OCI-LY1 (cell line): ENCODE measurements around the gene ADAT1.

Experiments used
- H2AFZ ChIP-seq: fragments of 200-600 bp; sonication (generic), shearing (Covaris generic); 2 replicates; pipeline ENCODE4 v1.6.0; 2014; ENCODE audit warnings: antibody characterized with exemption, mild to moderate bottlenecking, low read length
- H3F3A ChIP-seq: fragments of 200-600 bp; sonication (generic), shearing (Covaris generic); 2 replicates; pipeline ENCODE4 v1.6.0; 2014; ENCODE audit warnings: mild to moderate bottlenecking, antibody characterized with exemption, low read length, moderate library complexity; ENCODE audit not compliant: insufficient read depth
- H3K27ac ChIP-seq: fragments of 200-600 bp; sonication (generic); 2 replicates; pipeline ENCODE4 v1.5.1; 2014; ENCODE audit warnings: low read length, mixed run types, mild to moderate bottlenecking, low read depth; ENCODE audit not compliant: poor library complexity, severe bottlenecking
- H3K27me3 ChIP-seq: fragments of 200-600 bp; sonication (generic); 2 replicates; pipeline ENCODE4 v1.6.0; 2014; ENCODE audit warnings: antibody characterized with exemption, mild to moderate bottlenecking, low read length, moderate library complexity; ENCODE audit not compliant: insufficient read depth
- H3K36me3 ChIP-seq: fragments of 200-600 bp; sonication (generic); 2 replicates; pipeline ENCODE4 v1.6.1; 2014; ENCODE audit warnings: mild to moderate bottlenecking, antibody characterized with exemption, low read length, moderate library complexity, mixed read lengths; ENCODE audit not compliant: insufficient read depth
- H3K4me1 ChIP-seq: fragments of 200-600 bp; sonication (generic); 2 replicates; pipeline ENCODE4 v1.5.1; 2014; ENCODE audit warnings: mild to moderate bottlenecking, low read length, moderate library complexity; ENCODE audit not compliant: insufficient read depth, severe bottlenecking
- H3K4me2 ChIP-seq: fragments of 200-600 bp; sonication (generic), shearing (Covaris generic); 2 replicates; pipeline ENCODE4 v1.6.1; 2014; ENCODE audit warnings: low read length
- H3K4me3 ChIP-seq: fragments of 200-600 bp; sonication (generic); 2 replicates; pipeline ENCODE4 v1.5.1; 2014; ENCODE audit warnings: low read length, low read depth, mild to moderate bottlenecking, mixed read lengths; ENCODE audit not compliant: poor library complexity, severe bottlenecking
- H3K79me2 ChIP-seq: fragments of 200-600 bp; shearing (Covaris generic); 2 replicates; pipeline ENCODE4 v1.6.1; 2016; ENCODE audit warnings: mixed run types, low read length, mixed read lengths; ENCODE audit not compliant: insufficient read depth
- H3K9ac ChIP-seq: fragments of 200-600 bp; sonication (generic), shearing (Covaris generic); 2 replicates; pipeline ENCODE4 v1.6.1; 2014; ENCODE audit warnings: mild to moderate bottlenecking, low read length, mixed read lengths
- H3K9me2 ChIP-seq: fragments of 200-600 bp; sonication (generic), shearing (Covaris generic); 2 replicates; pipeline ENCODE4 v1.6.1; 2014; ENCODE audit warnings: low read depth, mild to moderate bottlenecking, low read length, mixed read lengths
- H3K9me3 ChIP-seq: fragments of 200-600 bp; shearing (Covaris generic); 2 replicates; pipeline ENCODE4 v1.6.1; 2014; ENCODE audit warnings: low read length, mixed read lengths
- H4K20me1 ChIP-seq: fragments of 200-600 bp; sonication (generic), shearing (Covaris generic); 2 replicates; pipeline ENCODE4 v1.6.0; 2016; ENCODE audit warnings: mild to moderate bottlenecking, low read length; ENCODE audit not compliant: insufficient read depth
- CTCF ChIP-seq: fragments of 200-600 bp; sonication (generic), shearing (Covaris generic); IDR thresholded peaks from 2 replicates; pipeline ENCODE4 v1.5.1; 2017; ENCODE audit warnings: mild to moderate bottlenecking, antibody characterized with exemption, low read length, moderate library complexity, mixed read lengths
- EZH2 ChIP-seq: fragments of 200-600 bp; sonication (generic), shearing (Covaris generic); IDR thresholded peaks from 2 replicates; pipeline ENCODE4 v1.8.0; 2017; ENCODE audit warnings: borderline replicate concordance, mixed run types, mild to moderate bottlenecking, antibody characterized with exemption, low read length, moderate library complexity, mixed read lengths

Gene ADAT1

DNA sequence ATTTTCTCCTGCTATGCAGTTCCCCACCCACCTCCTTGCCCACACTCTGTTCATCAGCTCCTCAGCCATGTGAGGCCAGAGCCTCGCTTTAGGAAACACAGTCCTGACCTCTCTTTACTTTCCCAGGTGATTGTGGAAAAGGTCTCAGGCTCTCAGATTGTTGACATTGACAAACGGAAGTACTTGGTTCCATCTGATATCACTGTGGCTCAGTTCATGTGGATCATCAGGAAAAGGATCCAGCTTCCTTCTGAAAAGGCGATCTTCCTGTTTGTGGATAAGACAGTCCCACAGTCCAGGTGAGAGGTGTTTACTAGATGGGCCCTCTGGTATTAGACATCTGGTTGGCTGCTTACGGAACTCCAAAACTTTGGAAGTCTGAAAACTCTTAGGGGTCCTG is 55.2 kb downstream of the ADAT1 start:
- Histone ChIP-seq H3K4me2 (no peak overlapping the region), H3K79me2 (peaks cover 10% of the 10 kb centered on the region; the same call in 1 of the 2 replicates), H4K20me1 (no peaks in the 10 kb centered on the region), H3K9me2 (no peaks in the 10 kb centered on the region), H3K36me3 (peaks cover 52% of the 10 kb centered on the region), H2AFZ (no peak overlapping the region), H3K9ac (no peak overlapping the region), H3K4me3 (no peak overlapping the region), H3K4me1 (peaks cover 46% of the 10 kb centered on the region), H3K27ac (no peak overlapping the region), H3K27me3 (no peaks in the 10 kb centered on the region), H3F3A (no peaks in the 10 kb centered on the region), H3K9me3 (no peaks in the 10 kb centered on the region)
- no peak for TF ChIP-seq EZH2
- no peak for TF ChIP-seq CTCF

DNA sequence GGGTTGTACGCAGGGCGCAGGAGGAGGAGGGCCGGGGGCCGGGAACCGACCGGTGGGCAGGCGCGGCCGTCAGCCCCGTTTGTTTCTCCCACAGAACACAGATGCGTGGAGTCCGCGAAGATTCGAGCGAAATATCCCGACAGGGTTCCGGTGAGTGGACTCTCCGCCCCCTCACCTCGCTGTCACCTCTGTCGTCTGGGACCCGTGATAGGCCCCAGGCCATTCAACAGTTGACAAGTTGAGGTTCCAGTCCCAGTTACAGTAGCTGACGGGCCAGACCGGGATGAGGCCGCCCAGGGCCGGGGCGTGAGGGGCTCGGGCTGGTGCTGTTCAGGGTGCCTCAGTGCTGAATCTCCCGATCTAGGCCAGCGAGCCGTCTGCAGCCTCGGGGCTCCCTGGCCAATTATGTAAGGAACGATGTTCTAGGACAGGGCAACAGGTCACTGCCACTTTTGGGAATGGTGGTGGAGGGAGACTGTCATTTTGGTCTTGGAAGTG is 56.3 kb downstream of the ADAT1 start:
- peaks cover 10% of the 10 kb centered on the region; the same call in 1 of the 2 replicates for H3K79me2 ChIP-seq
- no peak overlapping the region for H3K27ac ChIP-seq
- no peaks in the 10 kb centered on the region for H3F3A ChIP-seq
- H3K9ac ChIP-seq: peak overlapping the region; percentile 90
- TF ChIP-seq EZH2 (no peak), CTCF (no peak)
- H3K27me3 ChIP-seq: no peaks in the 10 kb centered on the region
- H4K20me1 ChIP-seq: no peaks in the 10 kb centered on the region
- H3K9me3 ChIP-seq: no peaks in the 10 kb centered on the region
- no peak overlapping the region for H2AFZ ChIP-seq
- no peaks in the 10 kb centered on the region for H3K9me2 ChIP-seq
- H3K4me1 ChIP-seq: peaks cover 41% of the 10 kb centered on the region
- H3K4me3 ChIP-seq: peak overlapping the region; percentile 94
- peak overlapping the region; percentile 89 for H3K4me2 ChIP-seq
- peaks cover 41% of the 10 kb centered on the region for H3K36me3 ChIP-seq

DNA sequence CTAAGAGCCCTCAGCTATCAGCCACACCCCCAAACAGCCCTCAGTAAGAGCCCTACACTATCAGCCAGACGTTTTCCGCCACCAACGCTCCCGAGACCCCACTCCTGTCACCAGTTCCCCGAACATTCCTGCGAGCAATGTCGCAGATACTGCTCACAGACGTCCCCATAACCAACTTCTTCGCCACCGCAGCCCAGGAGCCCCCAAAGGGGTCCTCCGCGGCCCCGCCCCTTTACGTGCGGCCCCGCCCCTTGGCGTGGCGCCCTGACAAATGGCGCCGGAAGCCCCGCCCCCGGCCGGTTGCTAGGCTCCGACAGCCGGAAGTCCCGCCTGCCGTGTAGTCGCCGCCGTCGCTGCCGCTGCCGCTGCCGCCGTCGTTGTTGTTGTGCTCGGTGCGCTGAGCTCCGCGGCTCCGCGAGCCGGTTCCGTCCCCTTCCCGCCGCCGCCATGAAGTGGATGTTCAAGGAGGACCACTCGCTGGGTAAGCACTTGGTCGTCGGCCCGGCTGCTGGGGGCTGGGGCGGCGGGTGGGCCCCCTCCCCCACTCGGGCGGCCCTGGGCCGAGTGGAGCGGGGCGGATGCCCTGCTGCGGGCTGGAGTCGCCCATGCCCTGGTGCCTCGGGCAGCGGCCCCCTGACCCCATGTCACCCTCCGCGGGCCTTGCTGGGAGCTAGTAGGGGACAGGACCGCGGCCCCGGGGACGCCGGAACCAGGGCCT is 56.9 kb downstream of the ADAT1 start, which contains the start of gene GABARAPL2:
GABARAPL2 (plus strand) TSS at position 340 of the 718 bp plus-strand sequence; CDS start at position 448, 108 bp downstream.
- H3K9me2 ChIP-seq: no peaks in the 10 kb centered on the region
- H3K4me2 ChIP-seq: peak within 1 kb of the TSS; percentile 89
- TF ChIP-seq CTCF (no peak), EZH2 (no peak)
- H2AFZ ChIP-seq: 0 out of 2 replicates have a peak within 1 kb of the TSS, but pooled peaks have one; percentile 47
- peaks cover 10% of the 10 kb centered on the region; the same call in 1 of the 2 replicates for H3K79me2 ChIP-seq
- H3F3A ChIP-seq: no peaks in the 10 kb centered on the region
- H3K9ac ChIP-seq: peak within 1 kb of the TSS; percentile 90
- H3K4me3 ChIP-seq: peak within 1 kb of the TSS; percentile 94
- no peaks in the 10 kb centered on the region for H4K20me1 ChIP-seq
- peaks cover 40% of the 10 kb centered on the region for H3K4me1 ChIP-seq
- peak within 1 kb of the TSS; percentile 44 for H3K27ac ChIP-seq
- no peaks in the 10 kb centered on the region for H3K27me3 ChIP-seq
- H3K36me3 ChIP-seq: peaks cover 35% of the 10 kb centered on the region
- H3K9me3 ChIP-seq: no peaks in the 10 kb centered on the region
